GM19193 (cell line): ENCODE results near the gene CAPN8.

Experiments used
- POLR2A ChIP-seq: IDR thresholded peaks from 4 replicates; pipeline ENCODE4 v1.6.1; 2011; ENCODE audit not compliant: insufficient read depth, insufficient read length; ENCODE audit errors: extremely low read depth

The CAPN8 gene

DNA sequence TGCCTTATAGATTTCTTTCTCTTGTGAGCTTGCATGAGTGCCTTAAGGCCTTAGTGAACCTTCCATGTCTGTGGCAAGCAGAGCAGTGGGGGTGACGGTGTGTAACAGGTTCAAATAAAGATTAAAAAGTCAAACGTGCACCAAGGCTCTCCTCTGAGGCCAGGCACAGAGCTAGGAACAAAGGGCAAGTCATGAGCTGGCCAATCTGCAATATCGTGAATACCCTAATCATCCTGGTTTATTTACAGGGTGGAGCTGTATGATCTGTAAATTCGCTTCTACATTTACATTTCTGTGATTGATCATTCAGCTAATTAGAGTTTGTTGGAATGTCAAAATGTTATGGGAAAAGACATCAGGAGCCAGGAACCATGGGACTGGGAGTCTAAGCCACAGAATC is 120.2 kb downstream of the CAPN8 start:
- no peak for TF ChIP-seq POLR2A

DNA sequence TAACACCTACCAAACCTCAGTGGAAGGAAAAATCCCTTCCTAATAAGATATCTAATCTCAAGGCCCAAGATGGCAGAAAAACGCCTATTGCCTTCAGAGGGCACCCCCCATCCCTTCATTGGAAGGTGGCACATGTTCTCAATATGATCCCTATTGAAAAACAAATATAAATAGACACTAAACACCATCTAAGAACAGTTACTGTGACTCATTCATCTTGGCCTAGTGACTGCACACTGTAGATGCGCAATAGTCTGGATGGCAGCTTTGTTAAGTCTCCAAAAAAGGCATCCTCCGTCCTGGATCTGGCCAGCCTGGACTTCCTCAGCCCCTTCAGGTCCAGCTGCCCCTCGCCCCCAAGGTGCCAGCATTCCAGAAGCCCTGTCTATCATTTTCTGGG is 121.9 kb downstream of the CAPN8 start:
- TF ChIP-seq POLR2A, result no peak

DNA sequence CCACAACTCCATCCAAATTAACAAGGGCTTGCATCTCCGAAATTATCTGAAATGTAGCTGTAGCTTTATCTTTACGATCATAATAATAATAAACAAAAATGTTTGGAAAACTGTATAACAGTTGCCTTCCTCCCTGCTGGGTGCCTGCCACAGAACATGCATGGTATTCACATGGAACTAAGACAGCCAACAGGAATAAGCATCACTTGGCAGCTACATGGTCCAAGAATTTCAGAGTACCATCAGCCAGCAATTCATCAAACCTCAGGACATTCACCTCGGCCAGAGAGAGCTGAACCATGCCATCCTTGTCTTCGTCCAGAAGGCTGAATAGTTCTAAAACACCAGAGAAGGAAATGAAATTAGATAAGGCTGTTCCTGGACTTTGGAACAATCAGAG is 122.7 kb downstream of the CAPN8 start:
- TF ChIP-seq POLR2A, result no peak

DNA sequence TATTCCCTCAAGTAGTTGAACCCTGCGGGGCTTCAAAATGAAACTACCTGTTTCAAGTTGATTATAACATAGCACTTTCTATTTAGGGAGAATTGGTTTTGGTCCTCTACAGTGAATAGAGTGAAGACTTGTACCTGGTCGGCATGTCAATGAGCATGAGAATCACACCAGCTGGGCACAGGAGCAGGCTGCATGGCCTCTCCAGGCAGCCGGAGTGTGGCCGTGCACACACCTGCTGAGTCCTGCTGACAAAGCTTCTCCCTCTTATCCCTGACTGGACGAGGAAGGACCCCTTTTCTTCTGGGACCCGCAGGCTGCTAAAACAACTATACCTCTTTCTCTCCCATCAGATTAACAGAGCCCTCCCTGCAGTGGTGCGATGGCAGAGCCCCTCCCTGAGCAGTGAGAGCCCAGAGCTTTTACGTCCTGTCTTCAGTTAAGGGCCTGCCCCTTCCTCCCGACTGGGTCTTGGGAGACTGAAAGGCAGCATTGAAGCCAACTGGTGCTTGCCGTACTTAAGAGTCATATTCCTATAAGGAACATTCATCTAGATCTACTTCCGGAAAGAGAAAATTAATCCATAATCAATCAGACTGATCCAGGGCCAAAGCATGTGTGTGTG is 124.9 kb downstream of the CAPN8 start:
- TF ChIP-seq POLR2A, result no peak

DNA sequence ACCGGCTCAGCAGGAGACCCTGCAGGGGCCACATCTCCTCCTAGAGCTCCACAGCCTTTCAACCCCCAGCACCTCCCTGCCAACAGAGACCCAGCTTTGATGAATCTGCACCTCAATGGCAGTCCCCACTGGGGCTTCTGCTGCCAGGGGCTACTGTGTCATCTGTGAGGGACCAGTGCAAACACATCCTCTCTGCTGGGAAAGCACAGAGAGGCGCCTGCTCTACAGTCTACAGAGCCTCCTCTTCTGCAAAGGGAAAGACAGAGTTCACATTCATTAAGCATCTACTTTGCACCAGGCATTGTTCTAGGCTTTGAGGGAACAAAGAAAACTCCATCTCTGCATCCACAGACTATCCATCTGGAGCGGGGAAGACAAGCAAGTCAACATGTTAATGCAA is 125.8 kb downstream of the CAPN8 start:
- TF ChIP-seq POLR2A, result no peak

DNA sequence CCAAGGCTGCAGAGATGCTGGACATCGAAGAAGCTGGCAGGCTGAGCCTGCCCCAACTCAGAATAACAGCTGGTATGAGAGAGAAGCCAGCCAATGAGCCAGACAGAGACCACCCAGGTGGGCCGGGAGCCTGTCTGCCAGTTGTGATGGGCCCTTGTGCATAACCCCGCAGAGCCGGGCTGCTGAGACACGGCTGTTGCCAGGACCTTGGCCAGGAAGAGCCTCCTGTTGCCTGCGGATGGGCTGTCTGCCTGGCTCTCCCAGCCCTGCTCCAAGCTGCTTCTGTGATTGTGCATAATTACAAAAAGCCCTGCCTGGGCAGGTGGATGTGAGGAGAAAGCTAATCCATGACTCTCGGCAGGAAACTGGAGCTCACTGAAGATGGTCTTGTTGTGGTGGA is 126.5 kb downstream of the CAPN8 start:
- no peak for TF ChIP-seq POLR2A

DNA sequence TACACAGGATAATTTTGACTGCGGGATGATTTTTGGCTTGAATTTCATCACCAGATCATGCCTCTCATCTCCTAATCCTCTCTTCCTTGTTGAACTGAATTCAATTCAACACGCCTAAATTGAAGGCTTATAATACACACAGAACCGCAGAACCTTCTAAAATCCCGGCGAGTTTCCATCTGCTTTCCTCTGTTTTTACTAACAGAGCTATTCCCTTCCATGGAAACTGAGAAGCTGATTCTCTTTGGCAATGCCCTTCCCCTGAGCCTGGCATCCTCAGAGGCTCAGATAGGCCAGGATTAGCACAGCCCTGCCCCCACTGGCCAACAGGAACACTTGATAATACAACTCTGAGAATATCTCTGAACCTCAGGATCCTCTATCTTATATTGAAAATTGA is 130.2 kb downstream of the CAPN8 start:
- TF ChIP-seq POLR2A, result no peak

DNA sequence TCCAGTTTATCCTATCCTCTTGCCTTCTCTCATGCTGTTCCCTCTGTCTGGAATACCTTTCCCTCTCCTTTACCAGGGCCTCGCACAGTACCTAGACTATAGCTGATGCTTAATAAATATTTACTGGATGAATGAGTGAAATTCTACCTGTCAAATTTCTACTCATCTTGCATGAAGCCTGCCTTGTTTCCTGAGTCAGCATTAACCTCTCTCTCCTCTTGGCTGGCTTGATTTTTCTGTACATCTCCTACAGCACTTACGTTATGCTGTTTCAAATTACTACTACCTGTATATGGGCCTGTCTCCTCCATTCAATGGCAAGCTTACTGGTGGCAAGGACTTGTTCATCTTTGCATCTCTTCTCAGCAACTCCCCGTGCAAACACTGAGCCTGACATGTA is 130.8 kb downstream of the CAPN8 start:
- TF ChIP-seq POLR2A, result no peak

DNA sequence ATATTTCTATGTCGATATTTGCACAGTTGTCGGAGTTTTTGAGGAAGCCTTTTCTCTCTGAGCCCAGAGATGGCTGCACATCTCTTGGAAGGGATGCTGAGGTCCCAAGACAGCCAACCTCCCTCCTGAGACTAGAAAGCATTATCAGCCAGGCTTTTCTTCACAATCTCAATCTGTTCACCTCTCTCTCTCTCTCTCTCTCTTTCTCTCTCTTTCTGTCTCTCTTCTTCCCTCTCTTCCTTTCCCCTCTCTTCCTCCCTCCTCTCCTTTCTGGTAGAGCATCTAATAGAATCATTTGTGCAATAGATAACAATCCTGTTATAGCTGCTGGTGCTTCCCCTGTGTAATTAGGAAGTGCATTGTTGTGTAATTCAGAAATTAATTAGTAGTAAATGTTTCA is 131.8 kb downstream of the CAPN8 start:
- TF ChIP-seq POLR2A, result no peak

DNA sequence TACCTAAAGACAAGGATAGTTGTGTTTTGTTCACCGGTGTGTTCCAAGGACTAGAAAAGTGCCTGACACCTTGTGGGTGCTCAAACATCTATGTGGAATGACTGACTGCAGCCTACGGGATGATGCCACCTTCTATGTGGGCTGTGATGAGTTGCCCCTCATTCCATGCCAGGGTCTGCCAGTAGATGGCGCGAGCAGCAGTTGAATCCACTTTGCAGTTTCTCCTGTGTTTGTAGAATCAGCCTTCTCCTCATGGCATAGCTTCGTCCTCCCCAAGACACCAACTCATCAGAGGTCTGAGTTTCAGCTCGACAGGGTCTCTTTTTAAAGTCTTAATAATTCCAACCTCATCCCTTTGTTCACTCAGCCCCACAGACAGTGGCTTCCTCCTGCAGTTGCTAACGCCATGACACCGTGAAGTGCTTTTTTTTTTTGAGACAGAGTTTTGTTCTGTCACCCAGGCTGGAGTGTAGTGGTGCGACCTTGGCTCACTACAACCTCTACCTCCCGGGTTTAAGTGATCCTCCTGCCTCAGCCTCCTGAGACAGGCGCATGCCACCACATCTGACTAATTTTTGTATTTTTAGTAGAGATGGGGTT is 133.7 kb downstream of the CAPN8 start:
- TF ChIP-seq POLR2A, result no peak

DNA sequence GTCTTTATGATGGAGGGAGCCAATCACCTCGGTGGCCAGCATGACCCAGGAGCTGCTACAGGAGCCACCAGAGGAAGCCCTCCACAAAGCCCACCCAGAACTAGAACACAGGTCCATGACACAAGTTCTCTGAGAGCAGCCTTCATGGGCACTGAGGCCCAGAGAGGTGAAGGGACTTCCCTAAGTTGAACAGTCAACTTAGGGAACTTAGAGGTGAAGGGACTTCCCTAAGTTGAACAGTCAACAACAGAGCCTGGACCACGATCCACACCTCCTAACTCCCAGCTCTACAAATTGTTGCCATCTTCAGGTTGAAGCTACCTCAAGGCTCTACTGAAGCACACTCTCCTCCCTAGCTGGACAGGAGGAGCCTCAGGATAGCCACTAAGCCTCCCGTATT is 139.5 kb downstream of the CAPN8 start:
- TF ChIP-seq POLR2A, result no peak

DNA sequence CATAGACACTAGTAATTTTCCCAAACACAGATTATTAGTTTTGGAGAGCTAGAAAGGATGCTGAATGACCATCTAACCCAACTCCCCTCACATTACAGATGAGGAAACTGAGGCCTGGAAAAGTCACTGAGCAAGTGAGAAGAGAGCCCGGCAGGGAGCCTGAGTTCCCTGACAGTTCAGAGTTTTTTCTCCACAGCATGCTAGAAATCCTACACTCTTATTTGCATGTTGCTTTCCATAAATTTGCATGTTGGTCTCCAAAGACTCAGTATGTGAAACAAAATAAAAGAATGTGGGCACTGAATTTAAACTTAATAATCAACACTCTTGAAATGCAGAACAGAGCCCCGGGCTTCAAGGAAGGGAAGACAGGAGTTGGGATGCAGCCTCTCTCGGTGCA is 140.0 kb downstream of the CAPN8 start:
- TF ChIP-seq POLR2A, result no peak

DNA sequence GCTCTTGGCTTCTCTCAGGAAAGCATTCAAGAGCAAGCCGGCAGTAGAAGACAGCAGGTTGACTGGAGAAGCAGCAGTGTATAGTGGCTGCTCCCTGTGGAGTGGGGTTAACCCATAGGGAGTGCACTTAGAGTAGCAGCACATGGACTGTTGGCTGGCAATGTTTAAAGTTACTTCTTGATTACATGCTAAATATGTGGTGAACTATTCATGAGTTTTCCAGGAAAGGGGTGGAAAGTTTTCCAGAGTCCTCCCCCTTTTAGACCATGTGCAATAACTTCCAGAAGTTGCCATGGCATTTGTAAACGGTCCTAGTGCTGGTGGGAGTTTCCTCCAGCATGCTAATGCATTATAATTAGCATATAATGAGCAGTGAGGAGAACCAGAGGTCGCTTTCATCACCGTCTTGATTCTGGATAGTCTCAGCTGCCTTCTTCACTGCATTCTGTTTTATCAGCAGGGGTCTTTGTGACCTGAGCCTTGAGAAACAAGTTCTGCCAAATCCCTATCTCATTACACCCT is 140.5 kb downstream of the CAPN8 start:
- TF ChIP-seq POLR2A, result no peak

DNA sequence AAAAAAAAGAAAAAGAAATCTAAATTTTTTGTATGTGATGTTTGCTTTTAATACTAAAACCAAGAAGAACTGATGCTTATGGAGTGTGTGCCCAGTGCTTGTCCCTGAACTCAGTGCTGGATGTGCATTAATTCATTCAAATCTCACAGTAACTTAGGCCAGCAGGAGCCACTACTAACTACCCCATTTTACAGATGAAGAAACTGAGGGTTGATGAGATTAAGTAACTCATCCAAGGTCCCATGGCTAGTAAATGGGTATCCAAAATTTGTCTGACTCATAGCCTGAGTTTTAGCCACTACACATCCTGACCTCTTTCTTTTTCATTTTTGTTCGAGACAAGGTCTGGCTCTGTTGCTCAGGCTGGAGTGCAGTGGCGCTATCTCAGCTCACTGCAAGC is 144.4 kb downstream of the CAPN8 start:
- TF ChIP-seq POLR2A, result no peak

DNA sequence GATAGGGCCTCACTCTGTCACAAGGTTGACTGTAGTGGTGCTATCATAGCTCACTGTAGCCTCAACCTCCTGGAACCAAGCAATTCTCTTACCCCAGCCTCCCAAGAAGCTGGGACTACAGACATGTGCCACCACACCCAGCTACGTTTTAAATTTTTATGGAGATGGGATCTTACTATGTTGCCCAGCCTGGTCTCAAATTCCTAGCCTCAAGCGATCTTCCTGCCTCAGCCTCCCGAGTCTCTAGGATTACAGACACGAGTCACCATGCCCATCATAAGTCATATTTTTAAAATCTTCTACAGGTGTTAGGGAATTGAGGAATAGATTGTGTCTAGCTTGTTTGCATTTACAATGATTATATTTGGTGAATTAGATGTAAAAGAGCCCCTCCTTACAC is 145.3 kb downstream of the CAPN8 start:
- no peak for TF ChIP-seq POLR2A

DNA sequence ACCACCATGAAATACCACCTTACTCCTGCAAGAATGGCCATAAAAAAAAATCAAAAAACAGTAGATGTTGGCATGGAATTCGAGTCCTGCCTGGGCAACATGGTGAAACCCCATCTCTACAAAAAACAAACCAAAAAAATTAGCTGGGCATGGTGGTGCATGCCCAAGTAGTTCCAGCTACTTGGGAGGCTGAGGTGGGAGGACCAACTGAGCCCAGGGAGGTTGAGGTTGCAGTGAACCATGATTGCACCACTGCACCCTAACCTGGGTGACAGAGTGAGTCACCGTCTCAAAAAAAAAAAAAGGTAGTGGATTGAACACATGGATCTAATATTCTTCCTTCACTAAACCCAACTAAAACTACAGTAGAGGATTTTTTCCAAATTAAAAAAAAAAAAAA is 146.4 kb downstream of the CAPN8 start:
- TF ChIP-seq POLR2A, result no peak

DNA sequence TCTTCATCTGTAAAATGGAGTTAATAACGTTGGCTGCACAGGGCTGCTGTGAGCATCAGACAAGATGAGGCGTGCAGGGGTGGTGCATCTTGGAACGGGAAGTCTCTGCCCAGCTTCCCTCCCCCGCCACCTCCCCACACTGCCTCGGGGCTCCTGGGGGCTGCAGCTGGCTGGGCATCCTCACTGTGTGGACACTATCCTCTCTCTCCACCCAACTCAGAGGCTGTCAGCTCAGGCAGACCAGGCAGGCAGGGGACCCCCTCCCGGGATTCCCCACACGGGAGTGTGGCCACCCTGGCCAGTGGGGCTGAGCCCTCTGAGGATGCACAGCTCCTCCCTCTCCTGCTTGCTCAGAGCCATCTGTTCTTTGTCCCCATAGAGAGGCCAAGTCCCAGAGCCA is 149.6 kb downstream of the CAPN8 start:
- TF ChIP-seq POLR2A, result no peak
